ENCODE data around the gene PPFIBP2.

The PPFIBP2 gene

GRCh38 chr11:7578276-7578955 is 64.6 kb downstream of the PPFIBP2 start:
- peak; percentile 4; the same call in 1 of the 3 replicates for ATAC-seq
- TF ChIP-seq ARNTL (CRISPR knock-in tag; IDR thresholded peaks at IDR 0.05; ENCODE audit: borderline replicate concordance, low read depth) (no peak), ZC3H10 (CRISPR knock-in tag; IDR thresholded peaks at IDR 0.05) (no peak), TOX (CRISPR knock-in tag; IDR thresholded peaks at IDR 0.05; ENCODE audit: borderline replicate concordance) (no peak), POU6F1 (CRISPR knock-in tag; IDR thresholded peaks at IDR 0.05; ENCODE audit: borderline replicate concordance, low read depth) (no peak), TCF4 (CRISPR knock-in tag; IDR thresholded peaks at IDR 0.05; ENCODE audit: borderline replicate concordance) (no peak), BACH2 (CRISPR knock-in tag; IDR thresholded peaks at IDR 0.05; ENCODE audit: borderline replicate concordance) (no peak), CSDC2 (CRISPR knock-in tag; IDR thresholded peaks at IDR 0.05) (no peak), RARB (CRISPR knock-in tag; IDR thresholded peaks at IDR 0.05) (no peak), TSHZ2 (CRISPR knock-in tag; IDR thresholded peaks at IDR 0.05) (no peak), PPARA (CRISPR knock-in tag; IDR thresholded peaks at IDR 0.05; ENCODE audit: borderline replicate concordance) (no peak), PATZ1 (CRISPR knock-in tag; IDR thresholded peaks at IDR 0.05; ENCODE audit: borderline replicate concordance) (no peak), OSR1 (CRISPR knock-in tag; IDR thresholded peaks at IDR 0.05) (no peak), ZNF8 (CRISPR knock-in tag; IDR thresholded peaks at IDR 0.05) (no peak), SNAI2 (CRISPR knock-in tag; IDR thresholded peaks at IDR 0.05) (no peak), CSRNP3 (CRISPR knock-in tag; IDR thresholded peaks at IDR 0.05) (no peak), ISL1 (CRISPR knock-in tag; IDR thresholded peaks at IDR 0.05) (no peak), ZFP3 (CRISPR knock-in tag; IDR thresholded peaks at IDR 0.05) (no peak)

- no peak for ATAC-seq
- TF ChIP-seq OSR1 (CRISPR knock-in tag; IDR thresholded peaks at IDR 0.05) (no peak), ARNTL (CRISPR knock-in tag; IDR thresholded peaks at IDR 0.05; ENCODE audit: borderline replicate concordance, low read depth) (no peak), GLIS3 (CRISPR knock-in tag; IDR thresholded peaks at IDR 0.05) (no peak), ZNF70 (CRISPR knock-in tag; IDR thresholded peaks at IDR 0.05) (no peak), ZNF565 (CRISPR knock-in tag; conservative IDR thresholded peaks at IDR 0.05; ENCODE audit: low read depth) (no peak), SNAI2 (CRISPR knock-in tag; IDR thresholded peaks at IDR 0.05) (no peak), TOX (CRISPR knock-in tag; IDR thresholded peaks at IDR 0.05; ENCODE audit: borderline replicate concordance) (no peak), ZFP3 (CRISPR knock-in tag; IDR thresholded peaks at IDR 0.05) (no peak)
Measured at GRCh38 chr11:7579361-7579791, 65.6 kb downstream of the PPFIBP2 start.

- ATAC-seq = no peak
- TF ChIP-seq ISL1 (CRISPR knock-in tag; IDR thresholded peaks at IDR 0.05) (no peak), CSDC2 (CRISPR knock-in tag; IDR thresholded peaks at IDR 0.05) (no peak), PPARA (CRISPR knock-in tag; IDR thresholded peaks at IDR 0.05; ENCODE audit: borderline replicate concordance) (no peak), ARNTL (CRISPR knock-in tag; IDR thresholded peaks at IDR 0.05; ENCODE audit: borderline replicate concordance, low read depth) (no peak), PATZ1 (CRISPR knock-in tag; IDR thresholded peaks at IDR 0.05; ENCODE audit: borderline replicate concordance) (no peak), ZNF565 (CRISPR knock-in tag; conservative IDR thresholded peaks at IDR 0.05; ENCODE audit: low read depth) (no peak), ZNF70 (CRISPR knock-in tag; IDR thresholded peaks at IDR 0.05) (no peak), RARB (CRISPR knock-in tag; IDR thresholded peaks at IDR 0.05) (no peak), ZFP30 (CRISPR knock-in tag; IDR thresholded peaks at IDR 0.05) (no peak), CSRNP3 (CRISPR knock-in tag; IDR thresholded peaks at IDR 0.05) (no peak), POU6F1 (CRISPR knock-in tag; IDR thresholded peaks at IDR 0.05; ENCODE audit: borderline replicate concordance, low read depth) (no peak), OSR1 (CRISPR knock-in tag; IDR thresholded peaks at IDR 0.05) (no peak), GLIS3 (CRISPR knock-in tag; IDR thresholded peaks at IDR 0.05) (no peak), TCF4 (CRISPR knock-in tag; IDR thresholded peaks at IDR 0.05; ENCODE audit: borderline replicate concordance) (no peak), ZFP3 (CRISPR knock-in tag; IDR thresholded peaks at IDR 0.05) (no peak), ESRRG (CRISPR knock-in tag; IDR thresholded peaks at IDR 0.05) (no peak)
Measured at GRCh38 chr11:7581021-7581590, 67.3 kb downstream of the PPFIBP2 start.

Data from SK-N-SH treated with all-trans-retinoic acid at 6 μM for 48 hours (cell line).